PFSK-1 (cell line): ENCODE results near the gene SLC5A10.

Experiments used
- FOXP2 ChIP-seq: optimal IDR thresholded peaks from 2 replicates; pipeline ENCODE3; 2011; ENCODE audit warnings: borderline replicate concordance, control low read depth, inconsistent platforms; ENCODE audit not compliant: insufficient read depth; ENCODE audit errors: extremely low read length, extremely low read depth
- POLR2AphosphoS5 ChIP-seq: IDR thresholded peaks from 2 replicates; pipeline ENCODE4 v1.6.1; 2012; ENCODE audit warnings: low read depth, mild to moderate bottlenecking, control low read depth, low read length, moderate library complexity
- SIN3A ChIP-seq: IDR thresholded peaks from 2 replicates; pipeline ENCODE4 v1.6.1; 2012; ENCODE audit warnings: mild to moderate bottlenecking, low read length, moderate library complexity, borderline replicate concordance; ENCODE audit not compliant: insufficient read depth
- TAF1 ChIP-seq: IDR thresholded peaks from 2 replicates; pipeline ENCODE4 v1.6.1; 2012; ENCODE audit warnings: low read length, control low read depth, borderline replicate concordance; ENCODE audit not compliant: insufficient read depth
- TF ChIP-seq, protein P1 (sequence below), 2 experiments: IDR thresholded peaks; 2 replicates each; pipeline versions ENCODE4 v1.6.1 to v1.8.0; 2011 to 2012; ENCODE audit warnings: low read depth in 2 of 2, low read length in 2 of 2, control low read depth in 1 of 2, inconsistent platforms in 1 of 2, mild to moderate bottlenecking in 1 of 2, moderate library complexity in 1 of 2; ENCODE audit not compliant: insufficient read depth in 1 of 2

The SLC5A10 gene

DNA sequence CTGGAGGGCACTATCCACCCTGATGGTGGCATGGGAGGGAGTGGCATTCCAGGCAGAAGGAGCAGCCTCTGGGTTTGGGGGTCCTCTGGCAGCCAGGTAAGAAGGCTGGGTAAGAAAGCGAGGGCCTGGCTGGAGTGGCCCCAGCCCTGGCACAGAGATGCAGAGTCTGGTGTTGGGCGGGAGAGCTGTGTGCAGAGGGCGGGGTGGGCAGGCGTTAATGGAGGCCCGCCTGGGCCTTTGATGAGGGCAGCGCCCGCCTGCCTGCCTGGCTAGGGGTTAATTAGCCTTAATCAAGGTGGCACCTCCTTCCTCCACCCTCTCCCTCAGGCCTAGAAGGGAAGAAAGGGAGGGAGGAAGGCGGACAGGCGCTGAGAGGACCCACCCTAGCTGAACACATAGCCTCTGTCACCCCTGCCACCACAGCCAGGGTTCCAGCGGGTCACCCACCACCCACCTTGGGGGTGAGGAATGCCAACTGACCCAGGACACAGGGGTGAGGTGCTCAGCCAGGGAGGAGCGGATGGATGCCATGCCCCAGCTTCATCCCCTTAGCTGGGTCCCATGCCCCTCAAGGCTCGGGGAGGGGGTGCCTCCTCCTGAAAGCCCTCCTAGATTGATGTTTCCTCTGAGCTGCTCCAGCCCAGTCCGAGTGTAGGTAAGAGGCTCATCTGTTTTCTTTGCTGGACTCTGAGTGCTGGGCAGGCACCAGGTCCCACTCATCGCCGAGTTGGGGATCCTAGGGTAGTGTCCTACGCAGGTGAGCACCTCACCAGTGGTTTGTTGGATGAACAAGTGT lies 66.0 kb downstream of the SLC5A10 start:
- no peak for TF ChIP-seq POLR2AphosphoS5
- no peak for TF ChIP-seq FOXP2
- TF ChIP-seq, protein P1, sequence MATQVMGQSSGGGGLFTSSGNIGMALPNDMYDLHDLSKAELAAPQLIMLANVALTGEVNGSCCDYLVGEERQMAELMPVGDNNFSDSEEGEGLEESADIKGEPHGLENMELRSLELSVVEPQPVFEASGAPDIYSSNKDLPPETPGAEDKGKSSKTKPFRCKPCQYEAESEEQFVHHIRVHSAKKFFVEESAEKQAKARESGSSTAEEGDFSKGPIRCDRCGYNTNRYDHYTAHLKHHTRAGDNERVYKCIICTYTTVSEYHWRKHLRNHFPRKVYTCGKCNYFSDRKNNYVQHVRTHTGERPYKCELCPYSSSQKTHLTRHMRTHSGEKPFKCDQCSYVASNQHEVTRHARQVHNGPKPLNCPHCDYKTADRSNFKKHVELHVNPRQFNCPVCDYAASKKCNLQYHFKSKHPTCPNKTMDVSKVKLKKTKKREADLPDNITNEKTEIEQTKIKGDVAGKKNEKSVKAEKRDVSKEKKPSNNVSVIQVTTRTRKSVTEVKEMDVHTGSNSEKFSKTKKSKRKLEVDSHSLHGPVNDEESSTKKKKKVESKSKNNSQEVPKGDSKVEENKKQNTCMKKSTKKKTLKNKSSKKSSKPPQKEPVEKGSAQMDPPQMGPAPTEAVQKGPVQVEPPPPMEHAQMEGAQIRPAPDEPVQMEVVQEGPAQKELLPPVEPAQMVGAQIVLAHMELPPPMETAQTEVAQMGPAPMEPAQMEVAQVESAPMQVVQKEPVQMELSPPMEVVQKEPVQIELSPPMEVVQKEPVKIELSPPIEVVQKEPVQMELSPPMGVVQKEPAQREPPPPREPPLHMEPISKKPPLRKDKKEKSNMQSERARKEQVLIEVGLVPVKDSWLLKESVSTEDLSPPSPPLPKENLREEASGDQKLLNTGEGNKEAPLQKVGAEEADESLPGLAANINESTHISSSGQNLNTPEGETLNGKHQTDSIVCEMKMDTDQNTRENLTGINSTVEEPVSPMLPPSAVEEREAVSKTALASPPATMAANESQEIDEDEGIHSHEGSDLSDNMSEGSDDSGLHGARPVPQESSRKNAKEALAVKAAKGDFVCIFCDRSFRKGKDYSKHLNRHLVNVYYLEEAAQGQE (IDR thresholded peaks at IDR 0.05; ENCODE audit: insufficient read depth in 1 of 2, low read depth in 2 of 2, low read length in 2 of 2), result no peak
- no peak for TF ChIP-seq TAF1
- TF ChIP-seq SIN3A, result no peak

DNA sequence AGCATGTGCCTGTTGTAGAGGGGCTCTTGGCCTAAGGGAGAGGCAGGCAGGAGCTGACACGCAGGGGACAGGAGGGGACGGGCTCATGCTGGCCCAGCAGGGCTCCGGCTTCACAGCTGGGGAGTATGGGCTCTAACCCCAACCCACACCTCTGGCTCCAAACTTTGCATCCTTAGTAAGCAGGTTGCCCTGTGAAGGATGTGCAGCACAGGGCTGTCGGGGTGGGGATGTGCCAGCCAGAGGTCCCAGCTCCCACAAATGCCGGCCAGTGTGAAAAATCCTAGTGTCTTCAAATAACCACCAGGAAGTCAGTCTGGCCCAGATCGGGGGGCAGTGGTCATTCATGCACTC lies 66.6 kb downstream of the SLC5A10 start:
- TF ChIP-seq POLR2AphosphoS5 (no peak), TAF1 (no peak), SIN3A (no peak), FOXP2 (no peak)
- TF ChIP-seq, protein P1 (IDR thresholded peaks at IDR 0.05; ENCODE audit: insufficient read depth in 1 of 2, low read depth in 2 of 2, low read length in 2 of 2), result no peak

DNA sequence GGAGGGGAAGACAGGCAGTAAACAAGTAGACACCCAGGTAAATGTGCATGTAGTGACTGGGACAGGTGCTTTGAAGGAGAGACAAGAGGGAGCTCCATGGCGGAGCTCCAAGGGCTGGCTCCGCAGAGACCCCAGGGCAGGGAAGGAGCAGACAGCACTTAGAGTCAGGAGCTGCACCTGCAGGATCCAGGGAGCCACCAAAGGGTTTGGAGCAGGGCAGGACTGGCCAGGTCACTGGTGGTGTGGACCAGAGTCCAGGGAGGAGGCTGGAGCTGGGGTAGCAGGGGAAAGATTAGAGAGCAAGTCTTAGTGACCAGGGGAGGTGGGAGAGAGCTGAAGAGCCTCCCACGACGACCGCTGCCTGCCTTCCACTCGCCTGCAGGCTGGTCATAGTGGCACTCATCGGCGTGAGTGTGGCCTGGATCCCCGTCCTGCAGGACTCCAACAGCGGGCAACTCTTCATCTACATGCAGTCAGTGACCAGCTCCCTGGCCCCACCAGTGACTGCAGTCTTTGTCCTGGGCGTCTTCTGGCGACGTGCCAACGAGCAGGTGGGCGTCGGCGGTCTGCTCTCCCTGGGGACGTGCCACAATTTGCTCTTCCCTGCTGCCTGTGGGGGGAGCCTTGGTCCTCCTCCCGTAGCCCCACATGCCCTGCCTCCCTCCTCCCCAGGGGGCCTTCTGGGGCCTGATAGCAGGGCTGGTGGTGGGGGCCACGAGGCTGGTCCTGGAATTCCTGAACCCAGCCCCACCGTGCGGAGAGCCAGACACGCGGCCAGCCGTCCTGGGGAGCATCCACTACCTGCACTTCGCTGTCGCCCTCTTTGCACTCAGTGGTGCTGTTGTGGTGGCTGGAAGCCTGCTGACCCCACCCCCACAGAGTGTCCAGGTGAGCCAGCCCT lies 67.3 kb downstream of the SLC5A10 start:
- no peak for TF ChIP-seq SIN3A
- no peak for TF ChIP-seq TAF1
- TF ChIP-seq, protein P1 (IDR thresholded peaks at IDR 0.05; ENCODE audit: insufficient read depth in 1 of 2, low read depth in 2 of 2, low read length in 2 of 2), result no peak
- TF ChIP-seq POLR2AphosphoS5, result no peak
- no peak for TF ChIP-seq FOXP2

DNA sequence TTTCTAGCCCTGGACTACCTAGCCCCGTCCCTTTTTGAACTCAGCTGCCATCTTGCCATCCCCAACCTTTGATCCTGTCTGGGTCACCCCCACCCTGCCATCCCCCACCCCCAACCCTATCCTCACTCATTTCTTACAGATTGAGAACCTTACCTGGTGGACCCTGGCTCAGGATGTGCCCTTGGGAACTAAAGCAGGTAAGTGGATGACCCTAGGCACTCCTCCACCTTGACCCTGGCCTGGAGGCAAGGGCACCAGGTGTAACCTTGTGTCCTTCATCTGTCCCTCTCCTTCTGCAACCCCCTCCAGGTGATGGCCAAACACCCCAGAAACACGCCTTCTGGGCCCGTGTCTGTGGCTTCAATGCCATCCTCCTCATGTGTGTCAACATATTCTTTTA lies 68.1 kb downstream of the SLC5A10 start:
- no peak for TF ChIP-seq TAF1
- no peak for TF ChIP-seq FOXP2
- TF ChIP-seq, protein P1 (IDR thresholded peaks at IDR 0.05; ENCODE audit: insufficient read depth in 1 of 2, low read depth in 2 of 2, low read length in 2 of 2), result no peak
- no peak for TF ChIP-seq POLR2AphosphoS5
- TF ChIP-seq SIN3A, result no peak
